HG02973 (cell line): ENCODE results near the gene YY1.
"Not testable (repeated sequence)": the region's sequence is repeated elsewhere in the genome, so short reads cannot be mapped to it uniquely, and the experiment has no call there.

Experiments
- ATAC-seq: cut with Tn5 transposase; IDR thresholded peaks from one replicate; pipeline ENCODE4 v1.9.1; 2021; ENCODE audit warnings: moderate library complexity; ENCODE audit not compliant: unreplicated experiment

The YY1 gene

DNA sequence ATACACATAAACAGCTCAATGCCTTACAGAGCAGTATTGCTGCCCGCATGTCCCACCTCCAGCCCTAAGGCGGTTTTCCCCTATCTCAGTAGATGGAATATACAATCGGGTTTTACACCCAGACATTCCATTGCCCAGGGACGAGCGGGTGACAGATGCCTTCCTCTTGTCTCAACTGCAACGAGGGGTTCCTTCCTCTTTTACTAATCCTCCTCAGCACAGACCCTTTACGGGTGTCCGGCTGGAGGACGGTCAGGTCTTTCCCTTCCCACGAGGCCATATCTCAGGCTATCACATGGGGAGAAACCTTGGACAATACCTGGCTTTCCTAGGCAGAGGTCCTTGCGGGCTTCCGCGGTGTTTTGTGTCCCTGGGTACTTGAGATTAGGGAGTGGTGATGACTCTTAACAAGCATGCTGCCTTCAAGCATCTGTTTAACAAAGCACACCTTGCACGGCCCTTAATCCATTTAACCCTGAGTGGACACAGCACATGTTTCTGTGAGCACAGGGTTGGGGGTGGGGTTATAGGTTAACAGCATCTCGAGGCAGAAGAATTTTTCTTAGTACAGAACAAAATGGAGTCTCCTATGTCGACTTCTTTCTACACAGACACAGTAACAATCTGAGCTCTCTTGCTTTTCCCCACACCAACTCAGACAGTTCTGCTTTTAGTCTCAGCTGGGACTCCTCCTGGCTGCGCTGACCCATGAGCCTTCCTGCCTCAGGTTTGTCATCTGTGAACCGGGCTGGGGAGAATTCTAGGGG lies 73.3 kb downstream of the YY1 start:
- ATAC-seq = not testable (repeated sequence)

DNA sequence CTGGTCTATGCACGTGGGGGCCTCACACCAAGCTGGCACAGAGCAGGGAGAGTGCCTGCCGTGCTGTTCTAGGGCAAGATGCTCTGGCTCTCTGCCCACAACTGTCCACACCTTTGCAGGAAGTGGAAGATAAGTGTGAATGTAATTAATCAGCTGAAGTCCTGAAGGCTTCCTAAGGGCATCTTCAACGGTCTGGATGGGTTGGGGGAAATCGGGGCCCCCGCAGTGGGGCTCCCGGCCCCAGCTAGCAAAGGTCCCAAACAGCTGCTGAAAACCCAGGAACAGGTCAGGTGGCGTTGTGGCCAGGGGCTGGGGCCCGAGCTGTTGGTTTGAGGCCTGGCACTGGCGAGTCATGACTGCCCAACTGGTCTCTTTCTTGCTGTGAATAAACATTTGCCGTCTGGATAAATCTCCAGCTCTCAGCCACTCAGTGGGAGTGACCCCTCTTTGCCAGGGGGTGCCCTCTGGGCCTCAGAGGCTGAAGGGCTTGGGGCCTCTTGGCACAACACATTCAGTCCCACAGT lies 74.0 kb downstream of the YY1 start:
- ATAC-seq = no peak

GRCh38 chr14:100313464-100314230 lies 74.7 kb downstream of the YY1 start:
- no peak for ATAC-seq

DNA sequence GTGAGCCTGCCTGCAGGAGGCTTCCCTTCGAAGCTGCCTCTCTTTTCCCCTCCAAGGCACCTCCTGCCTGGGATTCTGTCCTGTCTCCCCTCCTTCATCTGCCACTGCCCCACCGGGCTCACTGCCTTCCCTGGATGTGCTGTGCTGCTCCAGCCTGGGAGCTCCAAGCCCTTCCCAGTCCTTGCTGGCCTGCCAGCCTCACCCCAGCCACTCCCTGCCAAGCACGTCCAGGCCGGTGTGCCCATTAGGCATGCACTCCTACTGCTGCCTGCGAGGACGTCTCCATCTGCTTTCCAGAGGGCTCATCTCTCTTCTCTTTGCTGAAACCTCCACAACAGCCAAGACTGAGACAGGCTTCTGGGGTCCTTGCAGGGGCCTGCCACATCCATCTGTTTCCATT lies 75.8 kb downstream of the YY1 start:
- no peak for ATAC-seq

DNA sequence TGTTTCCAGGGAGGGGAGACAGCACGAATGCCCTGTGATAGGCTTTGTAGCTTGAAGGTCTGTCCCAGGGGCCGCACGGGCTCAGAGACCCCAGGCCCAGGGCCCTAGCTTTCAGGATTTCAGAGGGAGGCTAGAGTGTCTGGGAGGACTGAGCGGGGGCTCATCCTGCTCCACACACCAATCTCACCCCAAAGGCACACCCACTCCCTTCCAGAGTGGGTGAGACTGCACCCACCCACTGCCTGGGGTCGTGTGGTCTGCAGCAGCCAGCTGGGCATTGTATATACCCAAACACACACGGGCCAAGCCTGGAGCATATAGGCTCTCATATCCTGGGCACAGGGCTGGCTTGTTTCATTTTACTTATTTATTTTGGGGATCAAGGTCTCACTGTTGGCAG lies 78.4 kb downstream of the YY1 start:
- ATAC-seq = no peak

DNA sequence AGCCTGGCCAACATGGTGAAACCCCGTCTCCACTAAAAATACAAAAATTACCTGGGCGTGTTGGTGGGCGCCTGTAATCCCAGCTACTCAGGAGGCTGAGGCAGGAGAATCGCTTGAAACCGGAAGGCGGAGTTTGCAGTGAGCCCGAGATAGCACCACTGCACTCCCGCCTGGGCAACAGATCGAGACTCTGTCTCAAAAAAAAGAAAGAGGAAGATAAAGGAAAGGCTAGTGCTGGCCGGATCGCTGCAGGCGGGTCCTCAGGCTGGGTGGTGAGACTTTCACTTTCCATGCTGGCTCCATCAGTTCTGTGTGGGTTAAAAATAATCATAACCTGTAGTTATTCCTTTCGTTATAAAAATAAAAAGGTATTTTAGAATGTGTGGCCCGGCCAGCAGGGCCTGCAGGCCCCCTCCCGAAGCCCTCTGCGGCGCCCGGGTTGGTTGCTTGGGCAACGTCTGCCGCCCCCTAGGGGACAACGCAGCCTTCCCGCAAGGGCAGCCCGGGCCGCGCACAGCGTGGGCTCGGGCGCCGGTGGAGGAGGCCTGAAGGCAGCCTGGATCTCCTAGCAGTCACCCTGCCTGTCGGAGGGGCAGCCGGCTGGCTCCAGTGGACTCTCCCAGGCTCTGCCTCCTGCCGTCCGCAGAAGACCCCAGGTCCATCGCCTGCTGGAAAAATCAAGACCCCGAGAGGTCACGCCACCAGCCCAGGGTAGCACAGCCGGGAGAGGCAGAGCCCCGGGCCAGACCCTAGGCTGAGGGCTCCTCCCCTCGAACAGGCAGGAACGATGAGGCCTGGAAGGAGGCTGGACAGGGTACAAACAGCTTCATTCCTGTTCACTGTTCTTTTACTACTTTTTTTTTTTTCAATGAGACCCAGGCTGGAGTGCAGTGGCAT lies 79.2 kb downstream of the YY1 start:
- peak; percentile 86 for ATAC-seq

DNA sequence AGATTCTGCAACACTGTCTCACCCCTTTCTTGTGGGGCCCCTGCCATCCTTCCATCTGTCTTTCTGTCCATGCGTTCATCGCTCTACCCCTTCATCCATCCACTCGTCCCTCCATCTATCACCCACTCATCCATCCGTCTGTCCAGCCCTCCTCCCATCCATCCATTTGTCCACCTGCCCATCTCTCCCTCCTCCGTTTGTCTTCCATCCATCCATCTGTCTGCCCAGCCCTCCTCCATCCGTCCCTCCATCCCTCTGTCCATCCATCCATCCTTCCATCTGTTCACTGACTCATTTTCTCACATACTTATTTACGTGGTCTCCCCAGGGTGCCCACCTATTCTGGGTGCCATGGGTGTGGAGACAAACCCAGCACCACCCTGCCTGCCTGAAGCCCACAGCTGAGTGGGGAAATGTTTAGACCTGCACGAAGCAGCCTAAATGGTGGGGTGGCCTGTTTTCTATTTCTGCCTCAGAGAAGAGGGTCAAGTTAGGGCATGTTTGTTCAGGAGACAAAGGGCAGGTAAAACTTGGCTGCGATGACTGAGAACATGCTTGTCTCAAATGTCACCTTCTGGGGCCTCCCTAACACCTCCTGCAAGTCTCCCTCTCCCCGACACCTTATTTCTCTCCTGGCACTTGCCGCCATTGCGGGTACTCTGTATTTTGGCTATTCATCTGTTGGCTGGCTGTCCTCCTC lies 81.4 kb downstream of the YY1 start:
- ATAC-seq = no peak

GRCh38 chr14:100321473-100322137 lies 82.7 kb downstream of the YY1 start:
- no peak for ATAC-seq

GRCh38 chr14:100322138-100322957 lies 83.4 kb downstream of the YY1 start:
- no peak for ATAC-seq

- no peak for ATAC-seq
Measured at GRCh38 chr14:100323121-100323941, 84.4 kb downstream of the YY1 start, which contains the start of gene SLC25A47. TSS of gene SLC25A47 (plus strand) at chr14:100323339. CDS start at chr14:100323415, 76 bp downstream.

GRCh38 chr14:100323942-100324307 lies 85.0 kb downstream of the YY1 start:
- no peak for ATAC-seq

GRCh38 chr14:100325231-100325632 lies 86.3 kb downstream of the YY1 start:
- no peak for ATAC-seq

- ATAC-seq = no peak
Measured at GRCh38 chr14:100325958-100326357, 87.0 kb downstream of the YY1 start.

DNA sequence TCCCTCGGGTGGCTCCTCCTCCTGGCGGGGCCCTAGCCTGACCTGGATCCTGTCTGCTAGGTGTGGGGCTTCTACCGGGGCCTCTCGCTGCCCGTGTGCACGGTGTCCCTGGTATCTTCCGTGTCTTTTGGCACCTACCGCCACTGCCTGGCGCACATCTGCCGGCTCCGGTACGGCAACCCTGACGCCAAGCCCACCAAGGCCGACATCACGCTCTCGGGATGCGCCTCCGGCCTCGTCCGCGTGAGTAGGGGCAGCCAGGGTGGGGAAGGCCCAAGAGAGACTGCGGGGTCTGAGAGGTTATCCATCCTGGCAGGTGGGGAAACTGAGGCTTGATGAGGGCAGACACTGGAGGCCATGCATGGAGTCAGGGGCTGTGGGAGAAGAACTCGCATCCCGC lies 88.2 kb downstream of the YY1 start:
- ATAC-seq = no peak

DNA sequence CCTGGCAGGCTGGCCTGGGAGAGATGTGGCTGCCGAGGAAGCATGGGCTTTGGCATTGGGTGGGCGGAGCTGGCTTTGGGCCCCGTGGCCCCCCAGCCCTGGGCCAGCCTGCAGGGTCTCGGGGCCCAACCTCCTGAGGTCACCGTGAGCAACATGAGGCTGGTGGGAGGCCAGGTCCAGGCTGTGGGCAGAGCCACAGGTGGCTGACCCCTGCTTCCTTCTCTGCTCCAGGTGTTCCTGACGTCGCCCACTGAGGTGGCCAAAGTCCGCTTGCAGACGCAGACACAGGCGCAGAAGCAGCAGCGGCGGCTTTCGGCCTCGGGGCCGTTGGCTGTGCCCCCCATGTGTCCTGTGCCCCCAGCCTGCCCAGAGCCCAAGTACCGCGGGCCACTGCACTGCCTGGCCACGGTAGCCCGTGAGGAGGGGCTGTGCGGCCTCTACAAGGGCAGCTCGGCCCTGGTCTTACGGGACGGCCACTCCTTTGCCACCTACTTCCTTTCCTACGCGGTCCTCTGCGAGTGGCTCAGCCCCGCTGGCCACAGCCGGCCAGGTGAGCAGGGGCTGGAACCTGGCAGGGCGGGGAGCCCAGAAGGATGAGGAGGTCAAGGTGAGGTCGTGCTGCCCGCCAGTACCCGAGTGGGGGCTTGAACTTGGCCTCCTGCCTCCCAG lies 89.7 kb downstream of the YY1 start:
- ATAC-seq = no peak

DNA sequence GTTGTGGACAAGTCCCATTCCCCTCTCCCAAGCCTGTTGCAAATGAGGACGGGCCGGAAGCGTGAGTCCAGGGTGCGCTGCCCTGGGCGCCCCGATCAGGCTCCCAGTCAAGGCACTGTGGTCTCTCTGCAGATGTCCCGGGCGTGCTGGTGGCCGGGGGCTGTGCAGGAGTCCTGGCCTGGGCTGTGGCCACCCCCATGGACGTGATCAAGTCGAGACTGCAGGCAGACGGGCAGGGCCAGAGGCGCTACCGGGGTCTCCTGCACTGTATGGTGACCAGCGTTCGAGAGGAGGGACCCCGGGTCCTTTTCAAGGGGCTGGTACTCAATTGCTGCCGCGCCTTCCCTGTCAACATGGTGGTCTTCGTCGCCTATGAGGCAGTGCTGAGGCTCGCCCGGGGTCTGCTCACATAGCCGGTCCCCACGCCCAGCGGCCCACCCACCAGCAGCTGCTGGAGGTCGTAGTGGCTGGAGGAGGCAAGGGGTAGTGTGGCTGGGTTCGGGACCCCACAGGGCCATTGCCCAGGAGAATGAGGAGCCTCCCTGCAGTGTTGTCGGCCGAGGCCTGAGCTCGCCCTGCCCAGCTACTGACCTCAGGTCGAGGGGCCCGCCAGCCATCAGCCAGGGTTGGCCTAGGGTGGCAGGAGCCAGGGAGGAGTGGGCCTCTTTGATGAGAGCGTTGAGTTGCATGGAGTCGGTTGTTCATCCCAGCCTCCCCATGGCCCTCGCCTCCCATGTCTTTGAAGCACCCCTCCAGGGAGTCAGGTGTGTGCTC lies 90.5 kb downstream of the YY1 start:
- ATAC-seq = no peak

- ATAC-seq = no peak
Measured at GRCh38 chr14:100330007-100330344, 91.0 kb downstream of the YY1 start.
